Measurements from ENCODE around the gene PTPRJ. TPM values are rescaled to one million over a fixed set of nuclear protein-coding genes. Genes with fewer than 3 reads are reported as not detected.

Gene PTPRJ
- total and polyA plus RNA-seq, 9 of the 15 experiments (the other 6 are each of a cell fraction or from before 2014, with no cell fraction given): 0.56 to 10.7 (median 4.8) TPM

DNA sequence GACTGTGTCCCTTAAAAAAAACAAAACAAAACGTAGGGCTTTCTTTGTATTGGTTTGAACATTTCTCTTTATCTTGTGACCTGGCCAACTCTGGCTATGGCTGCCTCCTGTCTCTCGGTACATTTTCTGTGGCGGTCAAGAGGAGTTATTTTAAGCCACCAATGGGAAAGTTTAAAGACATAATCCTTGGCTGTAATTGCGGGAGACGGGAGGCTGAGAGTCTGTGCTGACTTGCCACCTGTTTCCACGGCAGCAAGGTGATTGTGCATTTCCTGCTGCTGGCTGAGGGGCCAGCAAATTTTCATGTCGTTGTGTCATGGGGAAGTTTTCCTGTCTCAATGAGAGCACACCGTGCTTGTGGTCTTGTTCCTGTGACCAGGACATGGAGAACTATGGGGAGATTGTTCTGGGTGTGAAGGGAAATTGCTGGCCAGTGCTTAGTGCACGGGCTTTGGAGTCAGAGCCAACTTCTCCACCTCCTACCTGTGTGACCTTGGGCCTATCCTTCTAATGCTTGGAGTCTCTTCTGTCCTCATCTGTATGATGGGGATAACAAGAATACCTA lies 11.0 kb downstream of the PTPRJ start:
- ATAC-seq (peak; percentile 34), FAIRE-seq (peak; percentile 71), DNase-seq (ENCODE audit: extremely low read depth in 1 of 4, low spot score in 3 of 4) (peak in 1 of 4 experiments; percentile 62)
- 8% methylated on average over 9 of the region's 9 CpGs for WGBS (ENCODE audit: insufficient coverage, low coverage, missing lambda C conversion rate)
- Histone ChIP-seq H3K4me2 (ENCODE audit: insufficient read depth, low read length) (peak overlapping the region; percentile 80), H3K79me2 (ENCODE audit: control insufficient read depth, insufficient read depth, low read length) (peaks cover 25% of the 10 kb centered on the region), H3K36me3 (ENCODE audit: control insufficient read depth, insufficient read depth, low read length) (no peaks in the 10 kb centered on the region), H3K27me3 (ENCODE audit: control insufficient read depth in 2 of 2, insufficient read depth in 2 of 2, low read length in 2 of 2) (no peaks in the 10 kb centered on the region), H2AFZ (ENCODE audit: low read depth, low read length) (peak overlapping the region; percentile 93), H4K20me1 (replicated peaks; ENCODE audit: control insufficient read depth, insufficient read depth, low read length) (peaks cover 2% of the 10 kb centered on the region; the same call in 1 of the 2 replicates), H3K9me3 (replicated peaks; ENCODE audit: control insufficient read depth, insufficient read depth, low read depth, low read length) (no peaks in the 10 kb centered on the region), H3K9ac (ENCODE audit: insufficient read depth in 1 of 2, low read depth in 2 of 2, low read length in 2 of 2) (peak overlapping the region; percentile 61 to 72; a peak in 3 of 4 replicates), H3K4me1 (replicated peaks in 1 of 2; ENCODE audit: control insufficient read depth in 2 of 2, insufficient read depth in 2 of 2, low read length in 2 of 2) (peaks cover 35 to 46% of the 10 kb centered on the region in 2 experiments), H3K27ac (ENCODE audit: extremely low read depth, low read depth, low read length) (peak overlapping the region; percentile 80), H3K4me3 (no peak overlapping the region), H3K9me1 (ENCODE audit: control insufficient read depth, insufficient read depth, low read length) (no peaks in the 10 kb centered on the region)
- CTCF ChIA-PET (ENCODE audit: low intra/inter-chr PET ratio): no interaction called here
- in situ Hi-C loops (cut with MboI): no loop called here
- POLR2A ChIA-PET: interaction anchor here (0.6 kb wide), 1 partner anchor 528 kb away, joined by 3 read pairs; no protein-coding TSS in a partner anchor
- no TSS peak for BruUV-seq (replicated peaks)
- intact Hi-C loops (cut with micrococcal nuclease): no loop called here
- TF ChIP-seq ZNF785 (CRISPR knock-in tag; IDR thresholded peaks at IDR 0.05) (no peak), ILF3 (IDR thresholded peaks at IDR 0.05; ENCODE audit: borderline replicate concordance) (no peak), ARHGAP35 (IDR thresholded peaks at IDR 0.05; ENCODE audit: partially characterized antibody) (no peak), LCOR (CRISPR knock-in tag; IDR thresholded peaks at IDR 0.05) (no peak), ZNF395 (CRISPR knock-in tag; IDR thresholded peaks at IDR 0.05) (no peak), HDAC6 (IDR thresholded peaks at IDR 0.05; ENCODE audit: low read depth, low read length) (no peak), ZFP36 (IDR thresholded peaks at IDR 0.05; ENCODE audit: low read depth, low read length, partially characterized antibody) (no peak), SAFB2 (IDR thresholded peaks at IDR 0.05; ENCODE audit: borderline replicate concordance, low read depth, low read length, severe bottlenecking) (no peak), E2F4 (CRISPR knock-in tag; IDR thresholded peaks at IDR 0.05; ENCODE audit: low read depth) (no peak), HOXB6 (CRISPR knock-in tag; IDR thresholded peaks at IDR 0.05; ENCODE audit: borderline replicate concordance) (no peak), THRAP3 (IDR thresholded peaks at IDR 0.05; ENCODE audit: borderline replicate concordance) (no peak), BRD4 (IDR thresholded peaks at IDR 0.05) (no peak), CAMTA2 (CRISPR knock-in tag; conservative IDR thresholded peaks at IDR 0.05) (no peak), ZNF444 (CRISPR knock-in tag; IDR thresholded peaks at IDR 0.05) (no peak), KLF16 (IDR thresholded peaks at IDR 0.05) (no peak), NKRF (IDR thresholded peaks at IDR 0.05; ENCODE audit: borderline replicate concordance) (no peak)
- TF ChIP-seq, protein P1, sequence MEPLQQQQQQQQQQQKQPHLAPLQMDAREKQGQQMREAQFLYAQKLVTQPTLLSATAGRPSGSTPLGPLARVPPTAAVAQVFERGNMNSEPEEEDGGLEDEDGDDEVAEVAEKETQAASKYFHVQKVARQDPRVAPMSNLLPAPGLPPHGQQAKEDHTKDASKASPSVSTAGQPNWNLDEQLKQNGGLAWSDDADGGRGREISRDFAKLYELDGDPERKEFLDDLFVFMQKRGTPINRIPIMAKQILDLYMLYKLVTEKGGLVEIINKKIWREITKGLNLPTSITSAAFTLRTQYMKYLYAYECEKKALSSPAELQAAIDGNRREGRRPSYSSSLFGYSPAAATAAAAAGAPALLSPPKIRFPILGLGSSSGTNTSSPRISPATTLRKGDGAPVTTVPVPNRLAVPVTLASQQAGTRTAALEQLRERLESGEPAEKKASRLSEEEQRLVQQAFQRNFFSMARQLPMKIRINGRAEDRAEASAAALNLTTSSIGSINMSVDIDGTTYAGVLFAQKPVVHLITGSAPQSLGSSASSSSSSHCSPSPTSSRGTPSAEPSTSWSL (CRISPR knock-in tag; IDR thresholded peaks at IDR 0.05; ENCODE audit: borderline replicate concordance): no peak

Measured in K562 (cell line).